Measurements from ENCODE around the gene CDH1.

CDH1 gene

DNA sequence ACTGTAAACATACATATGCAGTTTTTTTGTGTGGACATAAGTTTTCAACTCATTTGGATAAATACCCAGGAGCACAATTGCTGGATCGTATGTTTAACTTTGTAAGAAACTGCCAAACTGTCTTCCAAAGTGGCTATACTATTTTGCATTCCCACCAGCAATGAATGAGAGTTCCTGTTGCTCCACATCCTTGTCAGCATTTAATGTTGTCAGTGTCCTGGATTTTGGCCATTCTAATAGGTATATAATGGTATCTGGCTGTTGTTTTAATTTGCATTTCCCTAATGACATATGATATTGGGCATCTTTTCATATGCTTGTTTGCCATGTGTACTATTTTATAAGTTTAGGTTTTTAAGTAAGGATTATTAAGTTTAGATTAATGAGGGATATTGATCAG is 120.4 kb downstream of the CDH1 start:
- DNase-seq (no peak), ATAC-seq (no peak)

DNA sequence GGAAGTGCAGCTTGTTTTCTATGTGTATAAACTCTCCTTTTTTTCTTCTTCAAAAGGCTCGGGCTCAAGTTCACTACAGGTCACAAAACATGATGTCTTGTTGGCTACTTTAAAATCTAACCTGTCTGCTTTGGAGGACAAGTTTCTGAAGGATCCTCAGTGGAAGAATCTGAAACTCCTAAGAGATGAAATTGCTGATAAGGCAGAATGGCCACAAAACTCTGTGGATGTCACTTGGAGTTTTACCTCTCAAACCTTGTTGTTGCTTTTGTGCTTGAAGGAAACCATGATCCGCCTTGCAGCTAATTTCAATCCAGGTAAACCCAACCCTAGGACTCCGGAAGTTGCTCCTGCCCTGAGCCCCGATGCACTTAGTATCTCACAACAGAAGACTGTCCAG is 122.7 kb downstream of the CDH1 start:
- no peak for ATAC-seq
- DNase-seq = no peak

DNA sequence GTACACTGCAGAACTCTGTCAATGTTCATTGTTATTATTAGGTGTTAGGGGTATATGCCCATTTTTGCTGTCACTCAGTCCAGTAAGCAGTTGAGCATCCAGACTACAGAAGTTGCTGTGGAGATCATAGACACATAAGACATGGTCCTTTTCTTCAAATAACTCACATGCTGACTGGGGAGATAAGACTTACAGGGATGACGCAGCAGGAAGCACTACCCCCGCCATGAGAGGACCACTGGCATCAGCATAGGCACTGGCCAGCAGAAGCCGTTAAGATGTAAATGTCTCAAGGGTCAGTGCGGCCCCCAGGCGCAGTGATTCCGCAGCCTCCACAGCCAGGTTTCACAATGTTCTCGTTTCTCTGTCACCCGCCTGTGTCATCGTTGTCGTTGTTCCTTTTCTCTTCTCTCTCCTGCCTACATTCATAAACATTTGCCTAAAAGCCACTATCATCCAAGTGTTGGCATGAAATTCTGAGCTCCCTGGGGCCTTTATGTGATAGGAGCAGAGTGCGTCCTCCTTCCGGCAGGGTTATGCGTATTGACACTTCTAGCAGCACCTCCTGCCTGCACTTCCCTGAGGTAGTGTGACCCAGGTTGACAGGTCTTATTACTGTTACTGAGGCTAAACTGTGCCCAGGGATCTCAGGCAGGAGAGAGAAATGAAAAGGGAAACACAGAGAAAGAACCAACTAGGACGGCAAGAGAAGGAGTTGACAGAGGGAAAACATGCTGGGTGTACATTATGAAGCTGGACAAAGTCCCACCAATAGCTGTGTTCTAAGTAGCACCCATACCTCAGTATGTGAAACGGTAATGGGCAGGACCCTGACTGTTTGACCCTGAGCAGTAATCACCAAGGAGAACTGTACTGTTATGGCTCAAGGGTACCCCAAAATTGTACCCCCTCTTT is 124.1 kb downstream of the CDH1 start:
- ATAC-seq (no peak), DNase-seq (no peak)

DNA sequence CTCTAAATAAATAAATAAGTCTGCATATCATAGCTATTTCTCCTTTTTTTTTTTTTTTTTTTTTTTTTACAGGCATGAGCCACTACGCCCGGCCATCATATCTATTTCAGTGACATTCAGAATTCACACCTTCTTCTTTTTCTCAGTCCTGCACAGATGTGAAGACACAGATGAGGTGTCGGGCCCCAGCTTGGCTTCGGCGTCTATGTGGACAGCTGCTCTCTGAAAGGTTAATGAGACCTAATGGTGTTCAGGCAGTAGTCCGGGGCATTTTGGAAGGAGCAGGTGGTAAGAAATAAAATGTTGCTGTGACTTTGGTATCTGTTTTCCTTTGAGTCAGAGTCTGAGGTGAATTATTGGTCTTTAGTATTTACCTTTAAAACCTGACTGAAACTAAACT is 129.8 kb downstream of the CDH1 start:
- ATAC-seq = no peak
- DNase-seq = no peak

DNA sequence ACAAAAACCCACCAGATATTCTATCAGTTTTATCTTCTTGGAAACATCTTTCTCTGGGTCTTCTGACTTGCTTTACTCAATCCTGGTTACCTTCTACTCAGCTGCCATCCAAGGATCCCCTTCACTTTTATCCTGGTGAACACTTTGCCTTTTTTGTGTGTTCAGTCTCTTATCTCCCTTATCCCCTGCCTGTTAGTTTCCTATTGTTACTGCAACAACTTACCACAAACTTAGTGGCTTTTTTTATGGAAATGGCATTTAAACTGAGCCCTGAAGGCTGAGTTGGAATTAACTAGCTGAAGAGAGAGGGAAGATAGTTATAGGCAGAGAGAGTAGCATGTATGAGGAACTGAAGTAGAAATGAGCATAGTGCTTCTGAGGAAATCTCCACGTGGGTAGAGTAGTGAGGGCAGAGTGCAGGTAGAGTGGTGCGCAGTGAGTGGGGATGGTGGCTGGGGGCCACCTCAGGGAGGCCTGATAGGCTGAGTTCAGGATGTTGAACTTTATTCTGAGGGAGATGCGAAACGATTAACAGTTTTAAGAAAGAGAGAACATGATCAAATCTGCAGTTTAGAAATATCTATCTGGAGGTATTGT is 132.5 kb downstream of the CDH1 start:
- DNase-seq (no peak), ATAC-seq (no peak)

DNA sequence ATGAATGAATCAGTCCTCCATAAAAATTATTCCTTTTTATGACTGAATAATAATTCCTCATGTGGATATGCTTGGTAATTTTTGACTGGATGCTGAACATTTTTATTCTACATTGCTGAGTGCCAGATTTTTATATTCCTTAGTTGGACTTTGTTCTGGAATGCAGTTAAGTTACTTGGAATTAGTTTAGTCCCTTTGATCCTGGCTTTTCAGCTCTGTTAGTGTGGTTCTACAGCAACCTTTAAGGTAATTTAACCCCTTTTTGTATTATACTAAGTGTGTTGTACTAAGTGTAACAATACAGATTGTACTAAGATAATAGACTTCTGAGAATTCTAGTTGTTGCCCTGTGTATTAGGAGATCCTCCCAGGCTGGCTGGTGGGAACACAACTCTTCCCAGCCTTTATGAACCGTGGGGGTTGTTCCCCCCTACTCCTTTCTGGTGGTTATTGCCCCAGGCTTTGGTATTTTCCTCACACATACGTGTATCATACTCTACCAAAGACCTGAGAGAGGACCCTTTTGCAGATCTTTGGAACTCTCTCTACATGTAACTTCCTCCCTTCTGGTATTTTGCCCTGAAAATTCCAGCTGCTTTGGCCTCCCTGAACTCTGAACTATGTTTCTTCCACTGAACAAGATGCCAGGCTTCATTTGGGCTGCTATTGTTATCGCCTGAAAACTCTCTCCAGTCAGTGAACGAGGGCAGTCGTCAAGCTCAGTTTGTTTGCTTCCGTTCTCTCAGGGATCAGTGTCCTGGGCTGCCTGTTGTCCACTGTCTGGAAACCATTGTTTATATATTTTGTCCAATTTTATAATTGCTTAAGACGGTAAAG is 136.8 kb downstream of the CDH1 start:
- ATAC-seq (no peak), DNase-seq (no peak)

DNA sequence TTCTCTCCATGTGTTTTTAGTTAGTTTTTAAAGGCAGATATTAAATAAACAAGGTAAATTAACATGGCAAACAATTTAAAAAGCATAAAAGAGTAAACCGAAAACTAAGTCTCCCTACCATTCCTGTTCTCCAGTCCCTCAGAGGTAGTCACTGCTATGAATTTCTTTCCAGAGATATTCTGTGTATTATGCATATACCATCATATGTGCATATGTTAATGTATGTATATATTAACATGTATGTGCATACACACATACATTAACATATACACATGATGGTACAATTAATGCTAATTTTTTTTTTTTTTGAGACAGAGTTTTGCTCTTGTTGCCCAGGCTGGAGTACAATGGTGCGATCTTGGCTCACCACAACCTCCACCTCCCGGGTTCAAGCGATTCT is 138.8 kb downstream of the CDH1 start:
- no peak for ATAC-seq
- DNase-seq = no peak

DNA sequence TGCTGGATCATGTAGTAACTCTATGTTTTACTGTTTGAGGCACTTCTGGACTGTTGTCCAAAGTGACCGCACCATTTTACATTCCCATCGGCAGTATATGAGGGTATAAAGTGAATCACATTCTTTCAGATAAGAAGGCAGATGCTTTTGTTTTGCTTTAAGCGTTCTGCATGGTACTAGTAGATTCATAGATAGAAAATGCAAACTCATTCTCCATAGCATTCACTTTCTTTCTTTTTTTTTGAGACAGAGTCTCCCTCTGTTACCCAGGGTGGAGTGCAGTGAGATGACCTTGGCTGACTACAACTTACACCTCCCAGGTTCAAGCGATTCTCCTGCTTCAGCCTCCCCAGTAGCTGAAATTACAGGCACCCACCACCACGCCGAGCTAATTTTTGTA is 146.6 kb downstream of the CDH1 start:
- no peak for ATAC-seq
- no peak for DNase-seq

DNA sequence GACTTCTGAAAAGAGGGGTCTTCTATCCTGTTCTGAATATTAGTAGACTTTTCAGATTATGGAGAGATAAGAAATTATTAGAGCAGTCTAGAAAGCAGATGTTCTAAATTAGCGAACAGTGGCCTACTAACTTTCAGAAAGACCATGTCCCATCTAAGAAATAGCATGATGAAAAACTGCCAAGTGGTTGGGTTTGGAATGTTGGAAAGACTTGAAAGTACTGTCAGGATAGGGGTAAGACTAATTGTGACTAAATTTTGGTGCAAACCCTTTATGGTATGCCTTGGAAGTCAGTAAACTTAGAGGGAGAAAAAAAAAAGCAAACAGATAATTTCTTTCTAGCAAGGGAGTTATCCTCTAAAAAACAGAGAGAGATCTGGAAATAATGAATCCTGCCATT is 147.3 kb downstream of the CDH1 start:
- no peak for DNase-seq
- no peak for ATAC-seq

Measured in stimulated activated naive CD8-positive, alpha-beta T cell treated with anti-CD3 and anti-CD28 coated beads, Interleukin-15, Interleukin-2, amounts not matched to agents 100 U/mL and 50 U/mL, for 24 hours (primary cell).